Fibroblast of pulmonary artery (primary cell): ENCODE measurements around the gene ATP5PD.

Experiments
- DNase-seq: peaks from one replicate; pipeline ENCODE4 v3.0.0-alpha.2; 2010; ENCODE audit warnings: low read depth
- H3K4me3 ChIP-seq: replicated peaks from 2 replicates; pipeline ENCODE4 v1.5.1; 2011; ENCODE audit warnings: low read depth, mild to moderate bottlenecking, control low read depth, low read length, moderate library complexity
- TF ChIP-seq, protein P1 (sequence below): IDR thresholded peaks from 2 replicates; pipeline ENCODE4 v1.5.1; 2011; ENCODE audit warnings: mild to moderate bottlenecking, control low read depth, low read length, inconsistent platforms; ENCODE audit errors: missing control alignments

Gene ATP5PD

GRCh38 chr17:75064867-75065561 is 18.2 kb upstream of the ATP5PD start:
- TF ChIP-seq, protein P1, sequence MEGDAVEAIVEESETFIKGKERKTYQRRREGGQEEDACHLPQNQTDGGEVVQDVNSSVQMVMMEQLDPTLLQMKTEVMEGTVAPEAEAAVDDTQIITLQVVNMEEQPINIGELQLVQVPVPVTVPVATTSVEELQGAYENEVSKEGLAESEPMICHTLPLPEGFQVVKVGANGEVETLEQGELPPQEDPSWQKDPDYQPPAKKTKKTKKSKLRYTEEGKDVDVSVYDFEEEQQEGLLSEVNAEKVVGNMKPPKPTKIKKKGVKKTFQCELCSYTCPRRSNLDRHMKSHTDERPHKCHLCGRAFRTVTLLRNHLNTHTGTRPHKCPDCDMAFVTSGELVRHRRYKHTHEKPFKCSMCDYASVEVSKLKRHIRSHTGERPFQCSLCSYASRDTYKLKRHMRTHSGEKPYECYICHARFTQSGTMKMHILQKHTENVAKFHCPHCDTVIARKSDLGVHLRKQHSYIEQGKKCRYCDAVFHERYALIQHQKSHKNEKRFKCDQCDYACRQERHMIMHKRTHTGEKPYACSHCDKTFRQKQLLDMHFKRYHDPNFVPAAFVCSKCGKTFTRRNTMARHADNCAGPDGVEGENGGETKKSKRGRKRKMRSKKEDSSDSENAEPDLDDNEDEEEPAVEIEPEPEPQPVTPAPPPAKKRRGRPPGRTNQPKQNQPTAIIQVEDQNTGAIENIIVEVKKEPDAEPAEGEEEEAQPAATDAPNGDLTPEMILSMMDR = no peak
- no peak for DNase-seq
- H3K4me3 ChIP-seq = no peak overlapping the region

- DNase-seq = no peak
- TF ChIP-seq, protein P1 = no peak
- no peak overlapping the region for H3K4me3 ChIP-seq
Observed at GRCh38 chr17:75064460-75064859, 17.7 kb upstream of the ATP5PD start.

DNA sequence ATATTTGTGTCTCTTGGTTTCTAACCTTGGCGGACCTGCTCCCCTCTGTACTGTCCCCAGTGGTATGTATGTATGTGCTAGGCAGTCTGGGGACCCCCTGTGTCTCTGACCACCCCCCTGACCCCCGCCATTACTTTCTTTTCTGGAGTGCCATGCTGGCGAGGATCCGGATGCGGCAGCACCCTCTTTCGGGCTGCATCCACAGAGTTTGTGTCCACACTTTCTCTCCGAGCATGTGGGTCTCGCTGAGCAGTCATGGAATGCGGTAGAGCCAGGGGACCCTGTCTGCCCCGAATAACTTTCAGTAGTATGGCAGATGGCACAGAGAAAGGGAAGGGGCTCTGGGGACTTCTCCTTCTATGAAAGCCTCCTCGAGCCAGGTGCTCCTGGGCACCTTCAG is 17.3 kb upstream of the ATP5PD start:
- TF ChIP-seq, protein P1 = no peak
- H3K4me3 ChIP-seq = no peak overlapping the region
- DNase-seq = no peak

DNA sequence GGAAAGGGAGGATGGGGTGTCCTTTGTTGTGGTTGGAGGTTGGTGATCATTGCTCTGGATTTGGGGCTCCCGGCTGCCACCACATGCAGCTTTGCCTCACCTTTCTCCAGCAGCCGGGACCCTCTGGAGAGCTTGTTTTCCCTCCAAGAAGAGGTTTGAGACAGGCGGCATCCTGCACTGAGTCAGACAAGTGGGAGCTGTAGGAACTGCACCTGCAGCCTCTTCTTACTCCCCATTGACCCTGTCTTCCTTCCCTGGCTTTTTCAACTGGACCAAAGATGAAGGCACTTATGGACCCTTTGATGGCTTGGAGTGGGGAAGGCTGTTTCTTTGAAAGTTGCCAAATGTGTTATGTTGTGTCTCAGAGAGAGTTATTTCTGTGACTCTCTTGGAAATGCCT is 16.9 kb upstream of the ATP5PD start:
- H3K4me3 ChIP-seq = no peak overlapping the region
- DNase-seq = no peak
- TF ChIP-seq, protein P1 = no peak

- no peak overlapping the region for H3K4me3 ChIP-seq
- TF ChIP-seq, protein P1 = no peak
- no peak for DNase-seq
Observed at GRCh38 chr17:75063201-75063600, 16.4 kb upstream of the ATP5PD start.

DNA sequence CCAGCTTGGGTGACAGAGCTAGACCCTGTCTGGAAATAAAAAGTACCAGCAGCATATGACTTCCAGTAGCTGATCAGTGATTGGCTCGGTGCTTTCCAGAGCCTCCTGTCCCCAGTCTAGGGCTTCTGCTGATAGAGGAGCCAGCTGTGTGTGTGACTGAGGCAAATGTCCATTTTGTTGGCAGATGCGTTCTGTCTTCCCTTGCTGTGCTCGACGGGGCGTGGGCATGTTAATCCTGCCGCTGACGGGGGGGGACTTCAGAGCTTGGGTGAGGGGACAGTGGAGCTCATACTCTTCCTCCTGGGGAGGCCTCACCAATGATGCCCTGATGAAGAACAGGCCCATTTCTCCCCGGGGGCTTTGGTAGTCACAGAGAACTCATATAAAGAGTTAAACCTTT is 14.8 kb upstream of the ATP5PD start:
- TF ChIP-seq, protein P1 = no peak
- DNase-seq = no peak

DNA sequence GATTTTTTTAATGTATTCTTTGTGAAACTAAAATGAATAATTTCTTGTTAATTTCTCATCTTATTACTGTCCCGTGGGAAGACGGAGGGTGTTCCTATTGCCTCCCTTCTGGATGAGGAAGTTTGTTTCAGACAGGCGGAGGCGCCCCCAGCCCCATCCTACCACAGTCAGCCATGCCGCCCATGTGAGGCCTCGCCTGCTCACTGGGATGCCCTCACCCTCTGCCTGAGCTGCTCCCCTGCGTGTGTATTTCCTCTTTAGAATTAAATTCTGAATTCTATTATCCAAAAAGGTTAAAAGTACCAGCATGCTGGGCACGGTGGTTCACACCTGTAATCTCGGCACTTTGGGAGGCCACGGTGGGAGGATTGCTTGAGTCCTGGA is 14.3 kb upstream of the ATP5PD start:
- H3K4me3 ChIP-seq = no peak overlapping the region
- TF ChIP-seq, protein P1 = no peak
- DNase-seq = no peak

More for the DNA sequence above, 14.8 kb upstream of the ATP5PD start:
- no peak overlapping the region for H3K4me3 ChIP-seq
